OCI-LY1 (cell line): ENCODE measurements around the gene PAQR6.

Experiments
- H2AFZ ChIP-seq: fragments of 200-600 bp; sonication (generic), shearing (Covaris generic); 2 replicates; pipeline ENCODE4 v1.6.0; 2014; ENCODE audit warnings: antibody characterized with exemption, mild to moderate bottlenecking, low read length
- H3F3A ChIP-seq: fragments of 200-600 bp; sonication (generic), shearing (Covaris generic); 2 replicates; pipeline ENCODE4 v1.6.0; 2014; ENCODE audit warnings: mild to moderate bottlenecking, antibody characterized with exemption, low read length, moderate library complexity; ENCODE audit not compliant: insufficient read depth
- H3K27ac ChIP-seq: fragments of 200-600 bp; sonication (generic); 2 replicates; pipeline ENCODE4 v1.5.1; 2014; ENCODE audit warnings: low read length, mixed run types, mild to moderate bottlenecking, low read depth; ENCODE audit not compliant: poor library complexity, severe bottlenecking
- H3K27me3 ChIP-seq: fragments of 200-600 bp; sonication (generic); 2 replicates; pipeline ENCODE4 v1.6.0; 2014; ENCODE audit warnings: antibody characterized with exemption, mild to moderate bottlenecking, low read length, moderate library complexity; ENCODE audit not compliant: insufficient read depth
- H3K36me3 ChIP-seq: fragments of 200-600 bp; sonication (generic); 2 replicates; pipeline ENCODE4 v1.6.1; 2014; ENCODE audit warnings: mild to moderate bottlenecking, antibody characterized with exemption, low read length, moderate library complexity, mixed read lengths; ENCODE audit not compliant: insufficient read depth
- H3K4me1 ChIP-seq: fragments of 200-600 bp; sonication (generic); 2 replicates; pipeline ENCODE4 v1.5.1; 2014; ENCODE audit warnings: mild to moderate bottlenecking, low read length, moderate library complexity; ENCODE audit not compliant: insufficient read depth, severe bottlenecking
- H3K4me2 ChIP-seq: fragments of 200-600 bp; sonication (generic), shearing (Covaris generic); 2 replicates; pipeline ENCODE4 v1.6.1; 2014; ENCODE audit warnings: low read length
- H3K4me3 ChIP-seq: fragments of 200-600 bp; sonication (generic); 2 replicates; pipeline ENCODE4 v1.5.1; 2014; ENCODE audit warnings: low read length, low read depth, mild to moderate bottlenecking, mixed read lengths; ENCODE audit not compliant: poor library complexity, severe bottlenecking
- H3K79me2 ChIP-seq: fragments of 200-600 bp; shearing (Covaris generic); 2 replicates; pipeline ENCODE4 v1.6.1; 2016; ENCODE audit warnings: mixed run types, low read length, mixed read lengths; ENCODE audit not compliant: insufficient read depth
- H3K9ac ChIP-seq: fragments of 200-600 bp; sonication (generic), shearing (Covaris generic); 2 replicates; pipeline ENCODE4 v1.6.1; 2014; ENCODE audit warnings: mild to moderate bottlenecking, low read length, mixed read lengths
- H3K9me2 ChIP-seq: fragments of 200-600 bp; sonication (generic), shearing (Covaris generic); 2 replicates; pipeline ENCODE4 v1.6.1; 2014; ENCODE audit warnings: low read depth, mild to moderate bottlenecking, low read length, mixed read lengths
- H3K9me3 ChIP-seq: fragments of 200-600 bp; shearing (Covaris generic); 2 replicates; pipeline ENCODE4 v1.6.1; 2014; ENCODE audit warnings: low read length, mixed read lengths
- H4K20me1 ChIP-seq: fragments of 200-600 bp; sonication (generic), shearing (Covaris generic); 2 replicates; pipeline ENCODE4 v1.6.0; 2016; ENCODE audit warnings: mild to moderate bottlenecking, low read length; ENCODE audit not compliant: insufficient read depth
- EZH2 ChIP-seq: fragments of 200-600 bp; sonication (generic), shearing (Covaris generic); IDR thresholded peaks from 2 replicates; pipeline ENCODE4 v1.8.0; 2017; ENCODE audit warnings: borderline replicate concordance, mixed run types, mild to moderate bottlenecking, antibody characterized with exemption, low read length, moderate library complexity, mixed read lengths
- TF ChIP-seq, protein P1 (sequence below): fragments of 200-600 bp; sonication (generic), shearing (Covaris generic); IDR thresholded peaks from 2 replicates; pipeline ENCODE4 v1.5.1; 2017; ENCODE audit warnings: mild to moderate bottlenecking, antibody characterized with exemption, low read length, moderate library complexity, mixed read lengths

Gene PAQR6

DNA sequence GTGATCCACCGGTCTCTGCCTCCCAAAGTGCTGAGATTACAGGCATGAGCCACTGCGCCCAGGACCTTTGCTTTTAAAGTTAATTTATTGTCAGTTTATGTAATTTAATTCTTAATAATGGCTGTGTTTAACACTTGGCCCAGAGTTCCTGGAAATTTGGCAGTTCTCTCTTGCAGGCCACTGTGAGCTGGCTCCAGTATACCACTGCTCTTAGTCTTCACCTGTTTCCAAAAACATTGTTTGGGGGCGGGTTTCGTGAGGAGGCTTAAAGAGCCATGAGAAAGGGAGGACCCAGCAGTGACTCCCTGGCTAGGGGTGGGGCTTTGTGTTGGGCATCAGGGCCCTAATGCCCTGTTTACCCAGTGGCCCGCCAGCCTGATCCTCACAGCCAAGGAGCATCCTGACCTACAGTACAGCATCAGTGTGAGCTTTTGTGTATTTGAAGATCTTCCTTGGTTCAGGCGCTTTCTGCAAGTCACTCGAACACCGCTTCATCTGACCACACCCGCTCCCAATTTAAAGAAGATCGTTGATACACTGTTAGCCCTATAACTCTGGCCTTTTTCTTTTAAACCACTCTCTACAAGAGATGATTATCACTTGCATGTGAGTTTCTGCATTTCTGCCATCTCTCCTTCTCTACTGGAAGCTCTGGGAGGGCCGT, 17.9 kb downstream of the PAQR6 start:
- peaks cover 19% of the 10 kb centered on the region; the same call in 1 of the 2 replicates for H3K36me3 ChIP-seq

DNA sequence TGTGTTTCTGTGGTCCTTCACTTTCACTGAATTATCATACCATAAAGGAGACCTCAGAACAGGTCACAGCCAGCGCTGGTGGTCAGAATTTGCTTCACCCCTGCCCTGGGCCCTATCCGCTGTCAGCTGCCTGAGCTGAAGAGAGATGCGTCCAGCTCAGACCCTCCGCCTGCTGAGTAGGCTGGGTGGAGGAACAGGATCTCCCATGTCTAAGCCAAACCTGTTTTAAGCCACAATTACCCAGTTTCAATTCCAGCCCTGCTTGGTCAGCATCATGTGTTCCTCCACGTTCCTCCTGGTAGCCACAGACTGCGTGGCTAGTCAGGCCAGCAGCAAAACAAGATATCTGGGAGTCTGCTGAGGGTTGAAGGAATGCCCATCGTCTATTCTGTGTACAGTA, 19.4 kb downstream of the PAQR6 start:
- Histone ChIP-seq H3K79me2 (no peaks in the 10 kb centered on the region), H4K20me1 (no peaks in the 10 kb centered on the region), H3K4me1 (peaks cover 9% of the 10 kb centered on the region), H3K36me3 (peaks cover 10% of the 10 kb centered on the region; the same call in 1 of the 2 replicates), H3F3A (no peaks in the 10 kb centered on the region), H3K27ac (no peak overlapping the region), H3K9me3 (no peaks in the 10 kb centered on the region), H3K4me3 (no peak overlapping the region), H2AFZ (no peak overlapping the region), H3K9me2 (no peaks in the 10 kb centered on the region), H3K9ac (no peak overlapping the region), H3K4me2 (no peak overlapping the region), H3K27me3 (no peaks in the 10 kb centered on the region)
- no peak for TF ChIP-seq EZH2
- TF ChIP-seq, protein P1, sequence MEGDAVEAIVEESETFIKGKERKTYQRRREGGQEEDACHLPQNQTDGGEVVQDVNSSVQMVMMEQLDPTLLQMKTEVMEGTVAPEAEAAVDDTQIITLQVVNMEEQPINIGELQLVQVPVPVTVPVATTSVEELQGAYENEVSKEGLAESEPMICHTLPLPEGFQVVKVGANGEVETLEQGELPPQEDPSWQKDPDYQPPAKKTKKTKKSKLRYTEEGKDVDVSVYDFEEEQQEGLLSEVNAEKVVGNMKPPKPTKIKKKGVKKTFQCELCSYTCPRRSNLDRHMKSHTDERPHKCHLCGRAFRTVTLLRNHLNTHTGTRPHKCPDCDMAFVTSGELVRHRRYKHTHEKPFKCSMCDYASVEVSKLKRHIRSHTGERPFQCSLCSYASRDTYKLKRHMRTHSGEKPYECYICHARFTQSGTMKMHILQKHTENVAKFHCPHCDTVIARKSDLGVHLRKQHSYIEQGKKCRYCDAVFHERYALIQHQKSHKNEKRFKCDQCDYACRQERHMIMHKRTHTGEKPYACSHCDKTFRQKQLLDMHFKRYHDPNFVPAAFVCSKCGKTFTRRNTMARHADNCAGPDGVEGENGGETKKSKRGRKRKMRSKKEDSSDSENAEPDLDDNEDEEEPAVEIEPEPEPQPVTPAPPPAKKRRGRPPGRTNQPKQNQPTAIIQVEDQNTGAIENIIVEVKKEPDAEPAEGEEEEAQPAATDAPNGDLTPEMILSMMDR = no peak

More for the DNA sequence above, 17.9 kb downstream of the PAQR6 start:
- H3K9me3 ChIP-seq = no peaks in the 10 kb centered on the region
- H3K4me3 ChIP-seq = no peak overlapping the region
- H3K79me2 ChIP-seq = no peaks in the 10 kb centered on the region
- H3K4me1 ChIP-seq = peaks cover 9% of the 10 kb centered on the region
- H3K9ac ChIP-seq = no peak overlapping the region
- H4K20me1 ChIP-seq = no peaks in the 10 kb centered on the region
- H3K4me2 ChIP-seq = no peak overlapping the region
- no peak overlapping the region for H2AFZ ChIP-seq
- H3K9me2 ChIP-seq = no peaks in the 10 kb centered on the region
- no peak overlapping the region for H3K27ac ChIP-seq
- TF ChIP-seq, protein P1 = no peak
- no peak for TF ChIP-seq EZH2
- H3K27me3 ChIP-seq = no peaks in the 10 kb centered on the region
- H3F3A ChIP-seq = no peaks in the 10 kb centered on the region

DNA sequence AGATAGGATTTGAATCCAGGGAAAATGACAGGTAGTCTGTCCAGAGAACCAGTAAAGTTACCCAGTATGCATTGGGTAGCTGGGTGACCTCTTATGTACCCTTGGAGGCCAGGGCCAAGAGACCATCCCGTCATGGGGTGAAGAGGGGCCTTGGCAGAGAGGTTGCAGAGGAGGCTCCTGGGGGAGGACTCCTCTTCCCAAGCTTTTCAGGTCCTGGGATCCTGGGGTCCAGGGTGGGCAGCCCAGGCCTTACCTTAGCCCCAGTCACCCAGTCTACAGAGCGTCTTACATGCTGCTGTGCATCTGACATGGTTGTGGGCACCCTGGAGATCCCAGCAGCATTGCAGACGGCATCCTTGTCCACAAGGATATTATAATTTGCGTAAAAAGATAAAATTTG, 21.1 kb downstream of the PAQR6 start:
- Histone ChIP-seq H3K4me2 (no peak overlapping the region), H3K4me1 (peaks cover 1% of the 10 kb centered on the region), H3K36me3 (peaks cover 21% of the 10 kb centered on the region; the same call in 1 of the 2 replicates), H3K9ac (no peak overlapping the region), H4K20me1 (no peaks in the 10 kb centered on the region), H3K9me3 (no peaks in the 10 kb centered on the region), H3K9me2 (no peaks in the 10 kb centered on the region), H2AFZ (no peak overlapping the region), H3K27ac (no peak overlapping the region), H3K27me3 (no peaks in the 10 kb centered on the region), H3F3A (no peaks in the 10 kb centered on the region), H3K79me2 (no peaks in the 10 kb centered on the region), H3K4me3 (no peak overlapping the region)
- no peak for TF ChIP-seq EZH2
- TF ChIP-seq, protein P1 = no peak
